Skeletal muscle tissue (tissue), 4 donors: Measurements from ENCODE around the gene TREM1. TPM values are rescaled to one million over a fixed set of nuclear protein-coding genes. Genes with fewer than 3 reads are reported as not detected.
"Not testable (repeated sequence)": the region's sequence is repeated elsewhere in the genome, so short reads cannot be mapped to it uniquely, and the experiment has no call there.

ENCODE experiments used
- H3K27ac ChIP-seq: one replicate; pipeline ENCODE4 v1.7.0; 2013; ENCODE audit warnings: mild to moderate bottlenecking, low read depth, low read length, inconsistent platforms
- H3K27me3 ChIP-seq, 3 donors: one replicate each; pipeline ENCODE4 v1.7.0; 2013; ENCODE audit warnings: low read length in 3 of 3; ENCODE audit not compliant: control insufficient read depth in 3 of 3, insufficient read depth in 3 of 3
- H3K36me3 ChIP-seq, 3 donors: one replicate each; pipeline ENCODE4 v1.7.0; 2013; ENCODE audit warnings: low read length in 3 of 3; ENCODE audit not compliant: control insufficient read depth in 3 of 3, insufficient read depth in 3 of 3
- H3K4me1 ChIP-seq, 3 donors: one replicate each; pipeline ENCODE4 v1.7.0; 2013; ENCODE audit warnings: low read length in 3 of 3, mild to moderate bottlenecking in 3 of 3; ENCODE audit not compliant: control insufficient read depth in 3 of 3, insufficient read depth in 3 of 3
- H3K4me3 ChIP-seq, 3 donors: one replicate each; pipeline ENCODE4 v1.7.0; 2013; ENCODE audit warnings: low read length in 3 of 3
- H3K9ac ChIP-seq, 3 donors: one replicate each; pipeline ENCODE4 v1.7.0; 2013; ENCODE audit warnings: low read length in 3 of 3, mild to moderate bottlenecking in 3 of 3, moderate library complexity in 2 of 3, low read depth in 1 of 3
- H3K9me3 ChIP-seq, 3 donors: one replicate each; pipeline ENCODE4 v1.7.0; 2013; ENCODE audit warnings: low read length in 3 of 3; ENCODE audit not compliant: control insufficient read depth in 3 of 3
- total RNA-seq: library from RNA; depleted of rRNA; stranded (reverse); fragments of >200 nt; gene quantifications from one replicate; pipeline ENCODE4 v1.2.3, GENCODE V29; 2014
- donor health status: Osteomylitis.

TREM1 gene
- total RNA-seq, 1 donor from 2014 or later: under 0.01 TPM

GRCh38 chr6:41297248-41297647 lies 10.8 kb upstream of the TREM1 start:
- H3K4me1 ChIP-seq, H3K4me3 ChIP-seq, H3K27me3 ChIP-seq, H3K9ac ChIP-seq, H3K27ac ChIP-seq, H3K36me3 ChIP-seq, H3K9me3 ChIP-seq: not testable (repeated sequence)

GRCh38 chr6:41294214-41294872 lies 7.9 kb upstream of the TREM1 start:
- peaks cover 0 to 6% (median 4%) of the 10 kb centered on the region in 3 donors for H3K27me3 ChIP-seq
- no peak overlapping the region for H3K9ac ChIP-seq
- H3K27ac ChIP-seq: no peak overlapping the region
- H3K4me1 ChIP-seq: no peaks in the 10 kb centered on the region
- H3K36me3 ChIP-seq: no peaks in the 10 kb centered on the region
- H3K4me3 ChIP-seq: no peak overlapping the region
- H3K9me3 ChIP-seq: no peaks in the 10 kb centered on the region

- H3K4me3 ChIP-seq: no peak overlapping the region
- no peak overlapping the region for H3K27ac ChIP-seq
- H3K9me3 ChIP-seq: no peaks in the 10 kb centered on the region
- H3K36me3 ChIP-seq: no peaks in the 10 kb centered on the region
- peaks cover 0 to 6% (median 4%) of the 10 kb centered on the region in 3 donors for H3K27me3 ChIP-seq
- H3K9ac ChIP-seq: no peak overlapping the region
- H3K4me1 ChIP-seq: peaks cover 0 to 4% (median 0%) of the 10 kb centered on the region in 3 donors
Measured at GRCh38 chr6:41291717-41292116, 5.2 kb upstream of the TREM1 start.

- no peaks in the 10 kb centered on the region for H3K36me3 ChIP-seq
Measured at GRCh38 chr6:41289815-41290214, 3.3 kb upstream of the TREM1 start.

GRCh38 chr6:41288754-41289129 lies 2.3 kb upstream of the TREM1 start:
- no peaks in the 10 kb centered on the region for H3K36me3 ChIP-seq
- H3K9me3 ChIP-seq: no peaks in the 10 kb centered on the region
- no peak overlapping the region for H3K4me3 ChIP-seq
- H3K4me1 ChIP-seq: peaks cover 0 to 4% (median 0%) of the 10 kb centered on the region in 3 donors
- peaks cover 0 to 5% (median 2%) of the 10 kb centered on the region in 3 donors for H3K27me3 ChIP-seq
- no peak overlapping the region for H3K9ac ChIP-seq
- no peak overlapping the region for H3K27ac ChIP-seq

More at GRCh38 chr6:41289815-41290214, 3.3 kb upstream of the TREM1 start:
- Histone ChIP-seq H3K27ac (no peak overlapping the region), H3K9me3 (no peaks in the 10 kb centered on the region), H3K27me3 (peaks cover 0 to 8% (median 6%) of the 10 kb centered on the region in 3 donors), H3K4me1 (peaks cover 0 to 4% (median 0%) of the 10 kb centered on the region in 3 donors), H3K9ac (no peak overlapping the region), H3K4me3 (no peak overlapping the region)

GRCh38 chr6:41288030-41288753 lies 1.7 kb upstream of the TREM1 start:
- H3K27ac ChIP-seq: no peak overlapping the region
- H3K9me3 ChIP-seq: no peaks in the 10 kb centered on the region
- H3K4me3 ChIP-seq: no peak overlapping the region
- H3K27me3 ChIP-seq: peaks cover 0 to 5% (median 2%) of the 10 kb centered on the region in 3 donors
- H3K36me3 ChIP-seq: no peaks in the 10 kb centered on the region
- peaks cover 0 to 4% (median 0%) of the 10 kb centered on the region in 3 donors for H3K4me1 ChIP-seq
- no peak overlapping the region for H3K9ac ChIP-seq

GRCh38 chr6:41284726-41285125 lies 1.8 kb downstream of the TREM1 start:
- H3K4me3 ChIP-seq: no peak overlapping the region

GRCh38 chr6:41283600-41283999 lies 2.9 kb downstream of the TREM1 start:
- no peak overlapping the region for H3K4me3 ChIP-seq
- no peaks in the 10 kb centered on the region for H3K9me3 ChIP-seq
- H3K27ac ChIP-seq: no peak overlapping the region
- H3K4me1 ChIP-seq: peaks cover 0 to 8% (median 0%) of the 10 kb centered on the region in 3 donors
- no peak overlapping the region for H3K9ac ChIP-seq
- H3K36me3 ChIP-seq: no peaks in the 10 kb centered on the region
- H3K27me3 ChIP-seq: peaks cover 0 to 5% (median 3%) of the 10 kb centered on the region in 3 donors

More at GRCh38 chr6:41284726-41285125, 1.8 kb downstream of the TREM1 start:
- Histone ChIP-seq H3K9me3 (no peaks in the 10 kb centered on the region), H3K27me3 (peaks cover 0 to 5% (median 3%) of the 10 kb centered on the region in 3 donors), H3K4me1 (peaks cover 0 to 4% (median 0%) of the 10 kb centered on the region in 3 donors), H3K36me3 (no peaks in the 10 kb centered on the region), H3K9ac (no peak overlapping the region), H3K27ac (no peak overlapping the region)

GRCh38 chr6:41280381-41281057 lies 6.0 kb downstream of the TREM1 start:
- peaks cover 0 to 16% (median 9%) of the 10 kb centered on the region in 3 donors for H3K27me3 ChIP-seq
- H3K4me1 ChIP-seq: peaks cover 0 to 5% (median 0%) of the 10 kb centered on the region in 3 donors
- no peaks in the 10 kb centered on the region for H3K9me3 ChIP-seq
- no peak overlapping the region for H3K9ac ChIP-seq
- no peak overlapping the region for H3K4me3 ChIP-seq
- no peaks in the 10 kb centered on the region for H3K36me3 ChIP-seq
- no peak overlapping the region for H3K27ac ChIP-seq
